Spleen (tissue), 7 donors: ENCODE measurements around the gene UBA7.

ENCODE experiments used
- CTCF ChIP-seq, 11 experiments: fragments of 200-600 bp in 7 of 11; fragments of 450-650 bp in 4 of 11; sonication (generic) in 4 of 11; IDR thresholded peaks in 8 of 11; conservative IDR thresholded peaks in 3 of 11; 1 replicate in 7 of 11; 2 replicates in 4 of 11; pipeline versions ENCODE4 v1.4.0 to v1.8.0; 2016 to 2021; ENCODE audit warnings: antibody characterized with exemption in 11 of 11, inconsistent platforms in 4 of 11, mild to moderate bottlenecking in 1 of 11
- POLR2A ChIP-seq, 3 donors: fragments of 450-650 bp; IDR thresholded peaks; one replicate each; pipeline ENCODE4 v1.5.1; 2017; ENCODE audit warnings: antibody characterized with exemption in 3 of 3, mild to moderate bottlenecking in 1 of 3
- POLR2AphosphoS5 ChIP-seq, 3 donors: sonication (generic); formaldehyde crosslinking; IDR thresholded peaks; one replicate each; pipeline ENCODE4 v1.5.1; 2017; ENCODE audit warnings: antibody characterized with exemption in 3 of 3
- donor health status: DM: no; HTN: no; CAD: no; lungs with moderate emphysema.
- donor health status: DM: no; HTN: no; CAD: no.
- donor health status: DM: no; HTN: no; CAD: no.

- TF ChIP-seq POLR2A (IDR thresholded peaks at IDR 0.05) (no peak), CTCF (IDR thresholded peaks at IDR 0.05 in 8 of 11, conservative IDR thresholded peaks at IDR 0.05 in 3 of 11) (no peak), POLR2AphosphoS5 (IDR thresholded peaks at IDR 0.05) (no peak)
Observed at GRCh38 chr3:49799105-49799504, 14.6 kb downstream of the UBA7 start.
